Neural progenitor cell (in vitro differentiated cells): ENCODE measurements around the gene NFIX. TPM values are rescaled to one million over a fixed set of nuclear protein-coding genes. Genes with fewer than 3 reads are reported as not detected.
"Not testable (repeated sequence)": the region's sequence is repeated elsewhere in the genome, so short reads cannot be mapped to it uniquely, and the experiment has no call there.

Source experiments
- DNase-seq: peaks from one replicate; pipeline ENCODE4 v3.0.0-alpha.2; 2016; ENCODE audit warnings: low spot score
- H2AFZ ChIP-seq: fragments of 200-600 bp; sonication (generic); replicated peaks from 2 replicates; pipeline ENCODE4 v1.6.1; 2016; ENCODE audit warnings: antibody characterized with exemption
- H3F3A ChIP-seq: fragments of 200-600 bp; sonication (generic); 2 replicates; pipeline ENCODE4 v1.6.1; 2016; ENCODE audit warnings: antibody characterized with exemption, low read depth
- H3K27ac ChIP-seq: fragments of 200-600 bp; sonication (generic); 2 replicates; pipeline ENCODE4 v1.5.1; 2016; ENCODE audit warnings: mild to moderate bottlenecking
- H3K27me3 ChIP-seq: fragments of 200-600 bp; sonication (generic); 2 replicates; pipeline ENCODE4 v1.6.1; 2016; ENCODE audit warnings: mild to moderate bottlenecking, moderate library complexity
- H3K36me3 ChIP-seq: fragments of 200-600 bp; sonication (generic); 2 replicates; pipeline ENCODE4 v1.5.1; 2016
- H3K4me1 ChIP-seq: fragments of 200-600 bp; sonication (generic); 2 replicates; pipeline ENCODE4 v1.6.1; 2016; ENCODE audit warnings: mixed run types
- H3K4me2 ChIP-seq: fragments of 200-600 bp; sonication (generic); 2 replicates; pipeline ENCODE4 v1.6.1; 2016
- H3K4me3 ChIP-seq: fragments of 200-600 bp; sonication (generic); 2 replicates; pipeline ENCODE4 v1.5.1; 2016
- H3K79me2 ChIP-seq: fragments of 200-600 bp; sonication (generic); 2 replicates; pipeline ENCODE4 v1.6.1; 2016; ENCODE audit warnings: low read depth
- H3K9ac ChIP-seq: fragments of 200-600 bp; sonication (generic); 2 replicates; pipeline ENCODE4 v1.6.1; 2016
- H3K9me3 ChIP-seq: fragments of 200-600 bp; sonication (generic); 2 replicates; pipeline ENCODE4 v1.5.1; 2016; ENCODE audit warnings: low read depth
- H4K20me1 ChIP-seq: fragments of 200-600 bp; sonication (generic); 2 replicates; pipeline ENCODE4 v1.6.1; 2016; ENCODE audit warnings: low read depth
- H3K27ac Mint-ChIP-seq: 3 replicates; pipeline ENCODE4 v1.8.0; 2021; ENCODE audit warnings: mixed read lengths
- H3K27me3 Mint-ChIP-seq: 2 replicates; pipeline ENCODE4 v1.8.0; 2022; ENCODE audit warnings: low read depth, mild to moderate bottlenecking, inconsistent platforms, moderate library complexity, mixed read lengths; ENCODE audit not compliant: insufficient read depth
- H3K36me3 Mint-ChIP-seq: 3 replicates; pipeline ENCODE4 v1.8.0; 2021; ENCODE audit warnings: mixed read lengths
- H3K4me1 Mint-ChIP-seq: 3 replicates; pipeline ENCODE4 v1.8.0; 2021; ENCODE audit warnings: mixed read lengths
- H3K4me3 Mint-ChIP-seq: 3 replicates; pipeline ENCODE4 v1.8.0; 2021; ENCODE audit warnings: mild to moderate bottlenecking, moderate library complexity, mixed read lengths
- H3K9me3 Mint-ChIP-seq: 3 replicates; pipeline ENCODE4 v1.8.0; 2020; ENCODE audit warnings: mixed read lengths
- CTCF ChIP-seq: fragments of 200-600 bp; sonication (generic); IDR thresholded peaks from 2 replicates; pipeline ENCODE4 v1.5.1; 2017; ENCODE audit warnings: antibody characterized with exemption, mild to moderate bottlenecking
- EZH2 ChIP-seq: fragments of 200-600 bp; sonication (generic); IDR thresholded peaks from 2 replicates; pipeline ENCODE4 v1.6.1; 2017; ENCODE audit warnings: antibody characterized with exemption, mild to moderate bottlenecking, moderate library complexity
- EZH2phosphoT487 ChIP-seq: fragments of 200-600 bp; sonication (generic); IDR thresholded peaks from 2 replicates; pipeline ENCODE4 v1.6.1; 2017; ENCODE audit warnings: antibody characterized with exemption
- total RNA-seq: library from RNA; depleted of rRNA; stranded (reverse); fragments of >200 nt; gene quantifications from 2 replicates; pipeline ENCODE4 v1.2.3, GENCODE V29; 2015; ENCODE audit warnings: low replicate concordance

Gene NFIX
- total RNA-seq, 1 donor from 2014 or later = 0.06 TPM

DNA sequence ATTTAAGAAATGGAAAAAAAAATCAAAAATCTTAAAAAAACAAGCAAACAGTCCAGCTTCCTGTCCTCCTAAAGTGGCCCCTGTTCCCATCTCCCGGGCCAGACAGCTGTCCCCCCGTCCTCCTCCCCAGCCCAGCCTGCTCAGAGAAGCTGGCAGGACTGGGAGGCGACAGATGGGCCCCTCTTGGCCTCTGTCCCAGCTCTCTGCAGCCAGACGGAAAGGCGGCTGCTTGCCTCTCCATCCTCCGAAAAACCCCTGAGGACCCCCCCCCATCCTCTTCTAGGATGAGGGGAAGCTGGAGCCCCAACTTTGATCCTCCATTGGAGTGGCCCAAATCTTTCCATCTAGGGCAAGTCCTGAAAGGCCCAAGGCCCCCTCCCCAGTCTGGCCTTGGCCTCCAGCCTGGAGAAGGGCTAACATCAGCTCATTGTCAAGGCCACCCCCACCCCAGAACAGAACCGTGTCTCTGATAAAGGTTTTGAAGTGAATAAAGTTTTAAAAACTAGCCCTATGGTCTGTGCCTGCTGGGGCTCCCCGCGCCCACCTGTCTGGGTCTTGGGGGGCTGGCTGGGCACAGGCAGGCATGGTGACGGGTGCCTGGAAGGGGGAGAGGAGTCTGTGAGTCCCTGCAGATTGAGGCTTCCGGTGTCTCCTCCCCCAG is 42.0 kb upstream of the NFIX start:
- peaks cover 4% of the 10 kb centered on the region for H3K27me3 Mint-ChIP-seq
- TF ChIP-seq EZH2phosphoT487 (no peak), EZH2 (no peak), CTCF (no peak)
- H3K4me3 Mint-ChIP-seq = no peak overlapping the region
- no peak for DNase-seq
- no peaks in the 10 kb centered on the region for H3K36me3 ChIP-seq
- no peaks in the 10 kb centered on the region for H3K9me3 Mint-ChIP-seq
- no peaks in the 10 kb centered on the region for H3K27me3 ChIP-seq
- no peak overlapping the region for H3K27ac ChIP-seq
- H3K4me1 ChIP-seq = no peaks in the 10 kb centered on the region
- H3K27ac Mint-ChIP-seq = no peak overlapping the region
- H3K9me3 ChIP-seq = no peaks in the 10 kb centered on the region
- peaks cover 16% of the 10 kb centered on the region for H3K4me1 Mint-ChIP-seq
- no peak overlapping the region for H3K9ac ChIP-seq
- peaks cover 36% of the 10 kb centered on the region for H3K79me2 ChIP-seq
- peaks cover 57% of the 10 kb centered on the region for H3F3A ChIP-seq
- H4K20me1 ChIP-seq = peaks cover 15% of the 10 kb centered on the region
- peaks cover 18% of the 10 kb centered on the region for H3K36me3 Mint-ChIP-seq
- no peak overlapping the region for H2AFZ ChIP-seq
- no peak overlapping the region for H3K4me2 ChIP-seq
- H3K4me3 ChIP-seq = no peak overlapping the region

GRCh38 chr19:12953799-12954611 is 41.3 kb upstream of the NFIX start:
- Mint-ChIP-seq H3K4me1 (peaks cover 16% of the 10 kb centered on the region), H3K4me3 (no peak overlapping the region), H3K36me3 (peaks cover 14% of the 10 kb centered on the region), H3K27ac (no peak overlapping the region), H3K9me3 (no peaks in the 10 kb centered on the region), H3K27me3 (peaks cover 8% of the 10 kb centered on the region)
- no peak overlapping the region for H3K4me3 ChIP-seq
- no peak overlapping the region for H3K27ac ChIP-seq
- TF ChIP-seq EZH2phosphoT487 = no peak
- TF ChIP-seq EZH2 = no peak
- TF ChIP-seq CTCF = no peak
- H3K9me3 ChIP-seq = no peaks in the 10 kb centered on the region
- H3K4me1 ChIP-seq = no peaks in the 10 kb centered on the region
- no peak overlapping the region for H3K9ac ChIP-seq
- no peak overlapping the region for H3K4me2 ChIP-seq
- no peaks in the 10 kb centered on the region for H3K36me3 ChIP-seq
- no peaks in the 10 kb centered on the region for H3K27me3 ChIP-seq
- peaks cover 59% of the 10 kb centered on the region for H3F3A ChIP-seq
- no peak for DNase-seq
- peaks cover 34% of the 10 kb centered on the region for H3K79me2 ChIP-seq
- H4K20me1 ChIP-seq = peaks cover 15% of the 10 kb centered on the region
- no peak overlapping the region for H2AFZ ChIP-seq

DNA sequence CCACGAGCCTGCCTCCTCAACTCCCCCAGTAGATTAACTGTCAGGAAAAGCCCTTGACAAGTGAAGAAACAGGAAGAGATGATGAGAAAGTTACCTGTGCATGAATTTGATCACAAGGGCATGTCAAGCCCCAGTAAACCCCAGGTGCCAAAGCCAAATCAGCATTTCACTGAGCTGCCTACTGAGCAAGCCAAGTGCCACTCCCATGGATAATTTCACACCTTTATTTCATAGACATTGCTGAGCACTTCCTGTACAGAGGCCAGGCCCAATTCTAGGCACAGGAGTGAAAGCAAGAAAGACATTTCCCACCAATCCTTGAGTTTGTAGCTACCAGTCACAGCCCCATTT is 40.7 kb upstream of the NFIX start:
- peak overlapping the region; percentile 39 for H3K4me3 Mint-ChIP-seq
- Histone ChIP-seq H3K4me1 (no peaks in the 10 kb centered on the region), H3K4me3 (no peak overlapping the region), H4K20me1 (peaks cover 15% of the 10 kb centered on the region), H2AFZ (no peak overlapping the region), H3K9ac (no peak overlapping the region), H3F3A (peaks cover 59% of the 10 kb centered on the region), H3K9me3 (no peaks in the 10 kb centered on the region), H3K4me2 (no peak overlapping the region), H3K27me3 (no peaks in the 10 kb centered on the region), H3K79me2 (peaks cover 34% of the 10 kb centered on the region), H3K36me3 (no peaks in the 10 kb centered on the region), H3K27ac (no peak overlapping the region)
- no peaks in the 10 kb centered on the region for H3K9me3 Mint-ChIP-seq
- H3K27me3 Mint-ChIP-seq = peaks cover 8% of the 10 kb centered on the region
- DNase-seq = no peak
- peaks cover 14% of the 10 kb centered on the region for H3K36me3 Mint-ChIP-seq
- peaks cover 16% of the 10 kb centered on the region for H3K4me1 Mint-ChIP-seq
- no peak overlapping the region for H3K27ac Mint-ChIP-seq
- TF ChIP-seq CTCF (no peak), EZH2phosphoT487 (no peak), EZH2 (no peak)

DNA sequence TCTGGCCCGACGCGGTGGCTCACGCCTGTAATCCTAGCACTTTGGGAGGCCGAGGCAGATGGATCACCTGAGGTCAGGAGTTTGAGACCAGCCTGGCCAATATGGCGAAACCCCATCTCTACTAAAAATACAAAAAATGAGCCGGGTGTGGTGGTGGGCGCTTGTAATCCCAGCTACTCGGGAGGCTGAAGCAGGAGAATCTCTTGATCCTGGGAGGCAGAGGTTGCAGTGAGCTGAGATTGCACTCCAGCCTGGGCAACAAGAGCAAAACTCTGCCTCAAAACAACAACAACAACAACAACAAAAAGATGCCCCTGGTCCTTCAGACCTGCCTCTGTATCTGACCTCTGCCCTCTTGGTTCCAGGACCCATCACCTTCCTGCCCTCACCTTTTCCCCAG is 39.7 kb upstream of the NFIX start:
- not testable (repeated sequence) for H3K27ac Mint-ChIP-seq, H3K27ac ChIP-seq, H3K4me1 ChIP-seq, H3K27me3 ChIP-seq, H3K9me3 ChIP-seq, H3K9ac ChIP-seq, H3K27me3 Mint-ChIP-seq, DNase-seq, H3K36me3 ChIP-seq, H3K9me3 Mint-ChIP-seq, H3K36me3 Mint-ChIP-seq, H2AFZ ChIP-seq
- Mint-ChIP-seq H3K4me3 (peak overlapping the region; percentile 88), H3K4me1 (peaks cover 16% of the 10 kb centered on the region)
- Histone ChIP-seq H3K4me2 (peak overlapping the region; percentile 83), H3F3A (peaks cover 59% of the 10 kb centered on the region), H3K4me3 (peak overlapping the region; percentile 82), H4K20me1 (peaks cover 15% of the 10 kb centered on the region), H3K79me2 (peaks cover 34% of the 10 kb centered on the region)
